ENCODE results near the gene CCDC178.

CCDC178 gene

DNA sequence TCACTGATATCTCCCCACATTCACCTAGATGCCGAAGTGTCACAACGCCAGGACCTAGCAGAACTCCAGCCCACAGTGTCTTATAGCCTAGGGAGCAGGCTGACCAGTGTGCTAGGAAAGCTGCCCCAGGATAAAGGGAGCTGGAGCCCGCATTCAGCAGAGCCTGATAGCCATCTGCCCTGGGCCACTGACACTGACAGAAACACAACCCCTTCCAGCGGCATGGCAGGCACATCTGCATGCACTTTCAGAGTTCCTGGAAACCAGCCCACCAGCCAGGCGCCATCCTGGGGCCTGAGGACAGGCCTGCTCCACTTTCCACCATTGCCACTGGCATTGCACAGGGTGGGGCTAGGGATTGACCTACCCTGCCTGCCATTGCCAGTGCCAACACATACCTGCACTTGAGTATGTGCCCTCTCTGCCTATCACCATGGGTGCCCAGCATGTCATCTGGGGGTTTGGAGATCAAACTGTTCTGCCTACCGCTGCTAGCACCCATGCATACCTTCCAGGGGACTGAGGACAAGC lies 377.6 kb downstream of the CCDC178 start:
- Histone ChIP-seq H3K36me3 (ENCODE audit: low read length) (no peaks in the 10 kb centered on the region), H3K79me2 (ENCODE audit: insufficient read depth, low read length) (no peaks in the 10 kb centered on the region), H3K9ac (ENCODE audit: low read length) (no peak overlapping the region), H2AFZ (ENCODE audit: low read depth, low read length, severe bottlenecking) (no peak overlapping the region), H3K27me3 (ENCODE audit: low read length) (no peaks in the 10 kb centered on the region; the same call in 1 of the 2 replicates), H3K4me3 (ENCODE audit: insufficient read depth, low read length, poor library complexity, severe bottlenecking) (no peak overlapping the region), H3K9me2 (replicated peaks; ENCODE audit: insufficient read depth, low read length) (no peaks in the 10 kb centered on the region), H3K27ac (ENCODE audit: low read depth, low read length) (no peak overlapping the region), H3K4me2 (ENCODE audit: low read depth, low read length, poor library complexity, severe bottlenecking) (no peak overlapping the region), H4K20me1 (ENCODE audit: low read depth, low read length) (no peaks in the 10 kb centered on the region), H3F3A (ENCODE audit: insufficient read depth) (no peaks in the 10 kb centered on the region), H3K9me3 (ENCODE audit: insufficient read depth, low read length) (no peaks in the 10 kb centered on the region)
- TF ChIP-seq, protein P1, sequence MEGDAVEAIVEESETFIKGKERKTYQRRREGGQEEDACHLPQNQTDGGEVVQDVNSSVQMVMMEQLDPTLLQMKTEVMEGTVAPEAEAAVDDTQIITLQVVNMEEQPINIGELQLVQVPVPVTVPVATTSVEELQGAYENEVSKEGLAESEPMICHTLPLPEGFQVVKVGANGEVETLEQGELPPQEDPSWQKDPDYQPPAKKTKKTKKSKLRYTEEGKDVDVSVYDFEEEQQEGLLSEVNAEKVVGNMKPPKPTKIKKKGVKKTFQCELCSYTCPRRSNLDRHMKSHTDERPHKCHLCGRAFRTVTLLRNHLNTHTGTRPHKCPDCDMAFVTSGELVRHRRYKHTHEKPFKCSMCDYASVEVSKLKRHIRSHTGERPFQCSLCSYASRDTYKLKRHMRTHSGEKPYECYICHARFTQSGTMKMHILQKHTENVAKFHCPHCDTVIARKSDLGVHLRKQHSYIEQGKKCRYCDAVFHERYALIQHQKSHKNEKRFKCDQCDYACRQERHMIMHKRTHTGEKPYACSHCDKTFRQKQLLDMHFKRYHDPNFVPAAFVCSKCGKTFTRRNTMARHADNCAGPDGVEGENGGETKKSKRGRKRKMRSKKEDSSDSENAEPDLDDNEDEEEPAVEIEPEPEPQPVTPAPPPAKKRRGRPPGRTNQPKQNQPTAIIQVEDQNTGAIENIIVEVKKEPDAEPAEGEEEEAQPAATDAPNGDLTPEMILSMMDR (IDR thresholded peaks at IDR 0.05; ENCODE audit: insufficient read depth, low read length, poor library complexity, severe bottlenecking), result no peak
- TF ChIP-seq EZH2phosphoT487 (conservative IDR thresholded peaks at IDR 0.05; ENCODE audit: low read length), result no peak

DNA sequence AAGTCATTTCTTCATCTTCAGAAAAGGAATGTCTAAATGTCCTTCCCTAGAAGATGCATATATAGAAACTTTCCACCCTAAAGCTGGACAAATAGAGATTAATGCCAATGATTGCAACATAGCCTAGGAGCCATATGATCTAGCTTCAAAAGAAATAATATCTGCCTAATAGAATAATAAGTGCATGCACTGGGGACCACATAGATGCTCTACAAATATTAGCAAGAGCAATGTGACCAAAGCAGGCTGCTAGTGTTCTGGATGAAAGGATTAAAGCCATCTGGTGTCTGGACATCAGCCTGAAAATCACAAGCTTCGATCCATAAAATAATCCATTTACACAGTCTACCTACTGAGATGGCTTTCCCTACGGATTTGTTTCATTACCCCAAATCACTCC lies 387.6 kb downstream of the CCDC178 start:
- Histone ChIP-seq H3K27me3 (ENCODE audit: low read length) (no peaks in the 10 kb centered on the region), H2AFZ (ENCODE audit: low read depth, low read length, severe bottlenecking) (no peak overlapping the region), H4K20me1 (ENCODE audit: low read depth, low read length) (no peaks in the 10 kb centered on the region), H3K9me3 (ENCODE audit: insufficient read depth, low read length) (no peaks in the 10 kb centered on the region), H3K9me2 (replicated peaks; ENCODE audit: insufficient read depth, low read length) (no peaks in the 10 kb centered on the region), H3K79me2 (ENCODE audit: insufficient read depth, low read length) (no peaks in the 10 kb centered on the region), H3K9ac (ENCODE audit: low read length) (no peak overlapping the region), H3K36me3 (ENCODE audit: low read length) (no peaks in the 10 kb centered on the region), H3K27ac (ENCODE audit: low read depth, low read length) (no peak overlapping the region), H3F3A (ENCODE audit: insufficient read depth) (no peaks in the 10 kb centered on the region), H3K4me2 (ENCODE audit: low read depth, low read length, poor library complexity, severe bottlenecking) (no peak overlapping the region), H3K4me3 (ENCODE audit: insufficient read depth, low read length, poor library complexity, severe bottlenecking) (no peak overlapping the region)
- TF ChIP-seq, protein P1 (IDR thresholded peaks at IDR 0.05; ENCODE audit: insufficient read depth, low read length, poor library complexity, severe bottlenecking), result no peak
- TF ChIP-seq EZH2phosphoT487 (conservative IDR thresholded peaks at IDR 0.05; ENCODE audit: low read length), result no peak

DNA sequence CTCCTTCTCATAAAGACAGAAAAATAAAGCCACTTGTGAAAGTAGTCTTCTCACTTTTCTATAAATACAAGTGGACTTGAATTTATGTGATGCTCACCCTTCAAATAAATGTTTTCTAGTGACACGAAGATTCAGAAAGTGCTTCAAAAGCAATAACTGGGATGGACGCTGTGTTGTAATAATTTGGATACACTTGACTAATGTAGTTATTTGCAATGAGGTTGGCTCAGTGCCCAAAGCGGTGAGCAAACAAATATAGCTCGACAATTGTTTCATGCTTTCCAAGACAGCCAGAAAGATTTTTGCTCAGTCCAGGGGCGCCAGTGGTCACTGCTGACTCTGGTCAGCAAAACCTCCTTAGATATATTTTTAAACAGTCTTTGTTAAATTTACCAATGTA lies 389.1 kb downstream of the CCDC178 start:
- Histone ChIP-seq H3K4me3 (ENCODE audit: insufficient read depth, low read length, poor library complexity, severe bottlenecking) (no peak overlapping the region), H3K9me3 (ENCODE audit: insufficient read depth, low read length) (no peaks in the 10 kb centered on the region), H3K9ac (ENCODE audit: low read length) (no peak overlapping the region), H3K27me3 (ENCODE audit: low read length) (no peaks in the 10 kb centered on the region), H3K9me2 (replicated peaks; ENCODE audit: insufficient read depth, low read length) (no peaks in the 10 kb centered on the region), H3K27ac (ENCODE audit: low read depth, low read length) (no peak overlapping the region), H3K36me3 (ENCODE audit: low read length) (no peaks in the 10 kb centered on the region), H3K79me2 (ENCODE audit: insufficient read depth, low read length) (no peaks in the 10 kb centered on the region), H2AFZ (ENCODE audit: low read depth, low read length, severe bottlenecking) (no peak overlapping the region), H3F3A (ENCODE audit: insufficient read depth) (no peaks in the 10 kb centered on the region), H3K4me2 (ENCODE audit: low read depth, low read length, poor library complexity, severe bottlenecking) (no peak overlapping the region), H4K20me1 (ENCODE audit: low read depth, low read length) (no peaks in the 10 kb centered on the region)
- TF ChIP-seq, protein P1 (IDR thresholded peaks at IDR 0.05; ENCODE audit: insufficient read depth, low read length, poor library complexity, severe bottlenecking), result no peak
- no peak for TF ChIP-seq EZH2phosphoT487 (conservative IDR thresholded peaks at IDR 0.05; ENCODE audit: low read length)

All from SU-DHL-6 (cell line).